Stomach (tissue), 4 donors: ENCODE results near the gene LOXHD1.

Source experiments
- CTCF ChIP-seq, 7 experiments: fragments of 450-650 bp in 4 of 7; fragments of 200-600 bp in 3 of 7; sonication (generic) in 3 of 7; IDR thresholded peaks; one replicate each; pipeline ENCODE4 v1.5.1; 2016 to 2019; ENCODE audit warnings: antibody characterized with exemption in 7 of 7, control low read depth in 2 of 7, mild to moderate bottlenecking in 1 of 7
- POLR2A ChIP-seq, 4 donors: fragments of 450-650 bp; IDR thresholded peaks; one replicate each; pipeline ENCODE4 v1.6.1; 2016; ENCODE audit warnings: antibody characterized with exemption in 4 of 4, control low read depth in 2 of 4, mild to moderate bottlenecking in 1 of 4, moderate library complexity in 1 of 4

DNA sequence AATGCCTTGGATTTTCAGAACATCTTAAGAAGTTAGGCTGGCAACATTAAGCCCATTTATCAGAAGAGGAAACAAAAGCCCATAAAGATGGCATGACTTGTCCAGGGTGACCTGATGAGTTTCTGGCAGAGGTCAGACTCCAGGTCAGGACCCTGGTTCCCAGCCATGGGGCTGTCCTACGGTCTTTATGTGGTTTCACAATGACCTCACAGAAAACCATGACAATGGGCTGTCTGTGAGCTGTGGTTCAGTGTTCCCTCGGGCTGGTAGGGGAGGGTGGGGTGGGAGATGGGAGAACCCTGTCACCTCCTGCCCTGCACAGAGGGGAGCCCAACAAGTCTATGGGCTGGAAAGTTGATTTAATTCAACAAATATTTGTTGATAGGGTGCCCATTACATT, 101.8 kb downstream of the LOXHD1 start:
- TF ChIP-seq CTCF (IDR thresholded peaks at IDR 0.05), result no peak
- TF ChIP-seq POLR2A (IDR thresholded peaks at IDR 0.05), result no peak
